PC-3 (cell line): Measurements from ENCODE around the gene CHST8. TPM values are rescaled to one million over a fixed set of nuclear protein-coding genes. Genes with fewer than 3 reads are reported as not detected.
A peak's percentile ranks its signal among the peaks of the same experiment; 100 is the strongest.

Source experiments
- ATAC-seq: fragments of 200-7000 bp; cut with Tn5 transposase; 2 replicates; pipeline ENCODE4 v1.9.1; 2020; ENCODE audit warnings: mild to moderate bottlenecking, moderate library complexity
- BruUV-seq: library from RNA; stranded (reverse); fragments of 400-500 nt; replicated peaks from 2 replicates; lab custom pipeline; 2021; lab: Mats Ljungman, UMichigan
- CTCF ChIA-PET: fragments of 300-600 bp; sonication (Branson Sonifier 250); formaldehyde crosslinking; loops from one replicate; lab custom pipeline; 2022; ENCODE audit warnings: antibody characterized with exemption; lab: Charles Lee
- POLR2A ChIA-PET: fragments of 300-600 bp; sonication (Branson Sonifier 250); formaldehyde crosslinking; loops from one replicate; lab custom pipeline; 2022; ENCODE audit warnings: antibody characterized with exemption; ENCODE audit not compliant: unreplicated experiment; lab: Charles Lee
- DNase-seq: peaks from one replicate; pipeline ENCODE4 v3.0.0-alpha.2; 2015
- H2AFZ ChIP-seq: fragments of 300-600 bp; sonication (generic); 2 replicates; pipeline ENCODE4 v1.6.0; 2016; ENCODE audit warnings: antibody characterized with exemption, low read length
- H3F3A ChIP-seq: fragments of 300-600 bp; sonication (generic); one replicate; pipeline ENCODE4 v1.6.0; 2017; ENCODE audit warnings: antibody characterized with exemption, low read length, control low read depth, mild to moderate bottlenecking; ENCODE audit not compliant: unreplicated experiment
- H3K27ac ChIP-seq: fragments of 300-600 bp; sonication (generic); 2 replicates; pipeline ENCODE4 v1.5.1; 2016; ENCODE audit warnings: mild to moderate bottlenecking, low read length
- H3K27me3 ChIP-seq: fragments of 300-600 bp; sonication (generic); 2 replicates; pipeline ENCODE4 v1.6.1; 2016; ENCODE audit warnings: low read length, mixed read lengths
- H3K36me3 ChIP-seq: fragments of 300-600 bp; sonication (generic); 2 replicates; pipeline ENCODE4 v1.6.1; 2016; ENCODE audit warnings: low read depth, mixed run types, low read length, mixed read lengths
- H3K4me1 ChIP-seq: fragments of 300-600 bp; sonication (generic); 2 replicates; pipeline ENCODE4 v1.5.1; 2016; ENCODE audit warnings: low read length; ENCODE audit not compliant: insufficient read depth
- H3K4me2 ChIP-seq: fragments of 300-600 bp; sonication (generic); 2 replicates; pipeline ENCODE4 v1.6.0; 2016; ENCODE audit warnings: low read length
- H3K4me3 ChIP-seq: fragments of 300-600 bp; sonication (generic); 2 replicates; pipeline ENCODE4 v1.5.1; 2016; ENCODE audit warnings: mild to moderate bottlenecking, low read length, mixed read lengths
- H3K79me2 ChIP-seq: fragments of 300-600 bp; sonication (generic); 2 replicates; pipeline ENCODE4 v1.6.1; 2017; ENCODE audit warnings: low read length, mixed read lengths
- H3K9ac ChIP-seq: fragments of 300-600 bp; sonication (generic); 2 replicates; pipeline ENCODE4 v1.6.0; 2016; ENCODE audit warnings: mild to moderate bottlenecking, low read length
- H3K9me2 ChIP-seq: fragments of 300-600 bp; sonication (generic); replicated peaks from 2 replicates; pipeline ENCODE4 v1.6.1; 2016; ENCODE audit warnings: mixed run types, low read length, mixed read lengths
- H3K9me3 ChIP-seq: fragments of 300-600 bp; sonication (generic); 2 replicates; pipeline ENCODE4 v1.6.1; 2016; ENCODE audit warnings: low read length, mixed read lengths
- H4K20me1 ChIP-seq: fragments of 300-600 bp; sonication (generic); 2 replicates; pipeline ENCODE4 v1.6.1; 2016; ENCODE audit warnings: low read length, mixed read lengths
- CTCF ChIP-seq: fragments of 300-600 bp; sonication (generic); conservative IDR thresholded peaks from 2 replicates; pipeline ENCODE4 v1.5.1; 2017; ENCODE audit warnings: antibody characterized with exemption, low read depth, mild to moderate bottlenecking, low read length
- EZH2 ChIP-seq: fragments of 300-600 bp; sonication (generic); IDR thresholded peaks from one replicate; pipeline ENCODE4 v1.6.1; 2017; ENCODE audit warnings: antibody characterized with exemption, mild to moderate bottlenecking, low read length; ENCODE audit not compliant: unreplicated experiment
- EZH2phosphoT487 ChIP-seq: fragments of 300-600 bp; sonication (generic); IDR thresholded peaks from 2 replicates; pipeline ENCODE4 v1.6.1; 2018; ENCODE audit warnings: mild to moderate bottlenecking, antibody characterized with exemption, low read length, borderline replicate concordance
- intact Hi-C: fragments of 100-400 bp; cut with micrococcal nuclease; formaldehyde crosslinking; loops from 2 replicates; pipeline ENCODE4 v1.9.0; 2023
- total RNA-seq: library from RNA; depleted of rRNA; stranded (reverse); fragments of >200 nt; gene quantifications from 2 replicates; pipeline ENCODE4 v1.2.3, GENCODE V29; 2014

The CHST8 gene
- total RNA-seq, 1 experiment from 2014 or later, result 0.36 TPM

- TF ChIP-seq CTCF, result no peak
- TF ChIP-seq EZH2phosphoT487, result no peak
- TF ChIP-seq EZH2, result no peak
- Histone ChIP-seq H3K27ac (no peak overlapping the region), H3K4me2 (no peak overlapping the region), H3K79me2 (no peaks in the 10 kb centered on the region), H3K36me3 (no peaks in the 10 kb centered on the region), H3K4me3 (no peak overlapping the region), H3K27me3 (no peaks in the 10 kb centered on the region), H3K9me3 (no peaks in the 10 kb centered on the region), H2AFZ (no peak overlapping the region), H3K9me2 (no peaks in the 10 kb centered on the region), H3K9ac (no peak overlapping the region), H4K20me1 (no peaks in the 10 kb centered on the region), H3F3A (no peaks in the 10 kb centered on the region), H3K4me1 (peaks cover 17% of the 10 kb centered on the region)
- ATAC-seq (no peak), DNase-seq (no peak)
- intact Hi-C loops, result no loop called here
- no TSS peak for BruUV-seq
- POLR2A ChIA-PET, result no interaction called here
- CTCF ChIA-PET, result no interaction called here
Measured at GRCh38 chr19:33780746-33781145, 159.0 kb downstream of the CHST8 start.

GRCh38 chr19:33781415-33781935 lies 159.7 kb downstream of the CHST8 start:
- H3K9me3 ChIP-seq, result no peaks in the 10 kb centered on the region
- H3F3A ChIP-seq, result no peaks in the 10 kb centered on the region
- intact Hi-C loops, result no loop called here
- CTCF ChIA-PET, result no interaction called here
- H3K9me2 ChIP-seq, result no peaks in the 10 kb centered on the region
- no peaks in the 10 kb centered on the region for H3K36me3 ChIP-seq
- H4K20me1 ChIP-seq, result no peaks in the 10 kb centered on the region
- no peaks in the 10 kb centered on the region for H3K79me2 ChIP-seq
- H3K4me2 ChIP-seq, result no peak overlapping the region
- no peak for TF ChIP-seq CTCF
- TF ChIP-seq EZH2, result no peak
- no peak for TF ChIP-seq EZH2phosphoT487
- H3K27ac ChIP-seq, result no peak overlapping the region
- POLR2A ChIA-PET, result no interaction called here
- H2AFZ ChIP-seq, result no peak overlapping the region
- ATAC-seq (no peak), DNase-seq (no peak)
- BruUV-seq, result no TSS peak
- no peak overlapping the region for H3K4me3 ChIP-seq
- H3K27me3 ChIP-seq, result no peaks in the 10 kb centered on the region
- peaks cover 23% of the 10 kb centered on the region for H3K4me1 ChIP-seq
- no peak overlapping the region for H3K9ac ChIP-seq

- intact Hi-C loops, result no loop called here
- Histone ChIP-seq H3K9ac (no peak overlapping the region), H3K4me3 (no peak overlapping the region), H3K27ac (no peak overlapping the region), H2AFZ (no peak overlapping the region), H3K36me3 (no peaks in the 10 kb centered on the region), H3K27me3 (no peaks in the 10 kb centered on the region), H4K20me1 (no peaks in the 10 kb centered on the region), H3K4me1 (peaks cover 27% of the 10 kb centered on the region), H3K9me2 (no peaks in the 10 kb centered on the region), H3K4me2 (no peak overlapping the region), H3F3A (no peaks in the 10 kb centered on the region), H3K79me2 (no peaks in the 10 kb centered on the region), H3K9me3 (no peaks in the 10 kb centered on the region)
- ChIA-PET POLR2A (no interaction called here), CTCF (no interaction called here)
- no TSS peak for BruUV-seq
- TF ChIP-seq EZH2 (no peak), EZH2phosphoT487 (no peak), CTCF (no peak)
- ATAC-seq, result peak; percentile 27; the same call in 1 of the 2 replicates
- peak; percentile 33 for DNase-seq
Measured at GRCh38 chr19:33781996-33782395, 160.2 kb downstream of the CHST8 start.
